SK-MEL-5 (cell line): ENCODE measurements around the gene SNRK. TPM values are rescaled to one million over a fixed set of nuclear protein-coding genes. Genes with fewer than 3 reads are reported as not detected.

ENCODE experiments used
- DNase-seq: peaks from one replicate; pipeline ENCODE4 v3.0.0-alpha.2; 2016; ENCODE audit warnings: low read depth, low spot score
- in situ Hi-C: cut with HindIII; loops from 2 replicates; pipeline ENCODE4 v1.10.0; 2016; ENCODE audit warnings: low sequenced_read_pairs, high pct_unique_total_duplicates, low pct_unique_long_range_greater_than_20kb
- total RNA-seq: library from RNA; depleted of rRNA; stranded (reverse); fragments of >200 nt; shearing (Covaris generic); gene quantifications from 2 replicates; pipeline ENCODE4 v1.2.3, GENCODE V29; 2014

Gene SNRK
- total RNA-seq, 1 experiment from 2014 or later = 20.6 TPM

DNA sequence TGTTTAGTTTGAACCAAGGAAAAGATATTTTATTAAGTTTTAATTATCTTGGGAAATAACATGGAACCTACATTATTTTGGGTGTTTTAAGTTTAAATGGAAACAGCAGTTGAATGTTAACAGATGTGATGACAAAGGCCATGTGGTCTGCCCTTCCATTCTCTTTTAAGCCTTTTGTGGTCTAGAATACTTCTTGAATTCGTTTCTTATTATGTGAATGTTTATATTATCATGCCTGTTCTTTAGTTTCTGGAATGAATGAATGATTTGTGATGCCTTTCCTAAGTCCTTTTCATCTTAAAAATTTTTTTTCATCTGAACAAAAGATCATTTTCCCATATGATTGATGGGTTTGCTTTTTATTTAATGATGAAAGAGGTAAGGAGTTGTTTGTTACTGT, 44.6 kb downstream of the SNRK start:
- in situ Hi-C loops = no loop called here
- DNase-seq = no peak

DNA sequence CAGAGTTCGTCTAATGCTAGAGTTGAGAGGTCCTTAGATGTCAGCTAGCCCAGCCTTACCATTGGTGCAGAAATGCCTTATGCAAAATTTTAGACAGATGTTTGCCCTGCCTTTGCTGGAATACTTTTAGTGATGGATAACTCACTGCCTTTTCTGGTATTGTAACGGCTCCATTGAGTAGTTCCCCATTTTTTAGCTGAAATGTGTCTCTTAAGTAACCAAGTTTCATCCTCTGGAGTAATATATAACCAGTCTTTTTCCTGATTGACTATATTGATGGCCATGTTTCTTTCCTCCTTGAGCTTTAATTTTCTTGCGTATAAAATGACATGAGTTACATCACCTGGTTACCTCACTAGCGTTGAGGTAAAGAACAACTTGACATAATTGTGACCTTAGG, 45.0 kb downstream of the SNRK start:
- in situ Hi-C loops = no loop called here
- no peak for DNase-seq

DNA sequence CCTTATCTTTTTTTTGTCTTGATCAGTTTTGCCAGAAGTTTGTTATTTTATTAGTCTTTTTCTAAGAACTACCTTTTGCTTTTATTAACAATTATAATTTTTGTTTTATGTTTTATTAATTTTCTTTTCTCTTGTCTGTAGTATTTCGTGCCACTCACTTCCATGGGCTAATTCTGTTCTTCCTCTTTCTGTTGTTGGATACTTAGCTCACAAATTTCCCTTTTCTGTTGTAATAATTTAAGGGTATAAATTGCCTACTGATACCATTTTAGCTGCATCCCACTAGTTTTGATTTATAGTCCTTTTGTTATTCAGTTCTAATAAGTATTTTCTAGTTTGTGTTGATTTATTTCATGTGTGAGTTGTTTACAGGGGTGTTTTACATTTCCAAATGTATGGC, 48.6 kb downstream of the SNRK start:
- in situ Hi-C loops = no loop called here
- no peak for DNase-seq

DNA sequence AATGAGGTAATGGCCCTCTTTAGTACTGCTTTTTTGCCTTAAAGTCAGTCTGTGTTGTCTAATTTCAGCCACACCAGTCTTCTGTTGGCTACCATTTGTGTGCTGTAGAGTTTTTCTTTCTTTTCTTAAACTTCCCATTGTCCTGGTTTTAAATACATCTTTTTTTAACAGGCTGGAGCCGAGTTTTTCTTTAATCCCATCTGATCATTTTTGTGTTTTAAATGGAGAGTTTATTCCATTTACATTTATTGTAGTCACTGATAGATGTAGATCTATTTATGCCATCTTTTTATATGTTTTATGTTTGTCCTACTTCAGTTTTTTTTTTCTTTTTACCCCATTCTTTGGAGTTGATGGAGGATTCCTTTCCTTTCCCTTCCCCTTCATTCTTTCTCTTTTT, 49.5 kb downstream of the SNRK start:
- in situ Hi-C loops = no loop called here
- no peak for DNase-seq

DNA sequence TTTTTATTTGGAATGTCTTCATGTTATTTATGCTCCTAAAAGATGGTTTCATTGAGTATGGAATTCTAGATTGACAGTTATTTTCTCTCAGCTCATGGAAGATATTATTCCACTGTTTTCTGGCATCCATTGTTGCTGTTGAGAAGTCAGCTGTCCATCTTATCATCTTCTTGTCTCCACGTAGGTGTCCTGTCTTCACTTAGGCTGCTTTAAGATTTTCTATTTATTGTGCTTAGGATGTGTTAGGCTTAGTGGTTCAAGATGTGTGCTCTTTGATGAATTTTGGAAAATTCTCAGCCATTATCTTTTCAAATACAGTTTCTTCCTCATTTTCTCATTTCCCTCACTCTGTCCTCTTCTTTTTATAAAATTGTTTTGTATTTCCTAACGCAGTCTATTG, 52.0 kb downstream of the SNRK start:
- peak; percentile 17 for DNase-seq

DNA sequence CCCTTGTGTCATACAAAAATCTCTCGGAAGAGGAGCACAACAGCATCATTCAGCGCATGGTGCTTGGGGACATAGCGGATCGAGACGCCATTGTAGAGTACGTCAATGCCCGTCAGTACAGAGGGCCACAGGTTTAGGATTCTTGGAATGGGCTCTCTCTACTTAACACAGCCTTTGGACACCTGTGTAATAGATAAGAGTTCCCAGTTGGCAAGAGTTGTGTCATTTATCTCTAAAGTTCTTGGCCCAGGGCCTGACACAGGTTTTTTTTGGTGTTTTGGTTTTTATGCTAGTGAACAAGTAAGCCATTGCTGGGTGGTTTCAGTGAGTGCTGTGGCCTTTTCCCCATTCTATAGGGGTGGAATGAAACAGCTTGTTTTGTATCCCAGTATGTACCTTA, 54.1 kb downstream of the SNRK start:
- in situ Hi-C loops = no loop called here
- DNase-seq = no peak

More for the DNA sequence above, 52.0 kb downstream of the SNRK start:
- in situ Hi-C loops = no loop called here

DNA sequence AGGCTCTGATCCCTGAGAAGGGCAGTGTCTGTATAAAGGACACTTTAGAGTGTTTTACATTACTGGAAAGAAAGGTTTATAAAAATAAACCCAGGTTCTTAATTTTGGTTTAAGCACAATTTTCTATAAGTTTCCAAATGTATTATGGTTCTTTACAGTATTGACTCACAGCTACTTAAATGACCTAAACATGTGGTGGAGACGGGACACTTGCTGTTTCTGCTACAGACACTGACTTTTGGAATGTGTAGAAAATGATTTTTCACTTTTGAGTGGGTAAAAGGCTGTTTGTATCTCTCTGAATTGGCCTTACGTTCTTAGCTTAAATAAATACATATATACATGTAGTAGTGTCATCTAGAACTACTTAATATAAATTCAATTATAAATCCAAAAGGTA, 55.4 kb downstream of the SNRK start:
- DNase-seq = no peak
- in situ Hi-C loops = no loop called here

DNA sequence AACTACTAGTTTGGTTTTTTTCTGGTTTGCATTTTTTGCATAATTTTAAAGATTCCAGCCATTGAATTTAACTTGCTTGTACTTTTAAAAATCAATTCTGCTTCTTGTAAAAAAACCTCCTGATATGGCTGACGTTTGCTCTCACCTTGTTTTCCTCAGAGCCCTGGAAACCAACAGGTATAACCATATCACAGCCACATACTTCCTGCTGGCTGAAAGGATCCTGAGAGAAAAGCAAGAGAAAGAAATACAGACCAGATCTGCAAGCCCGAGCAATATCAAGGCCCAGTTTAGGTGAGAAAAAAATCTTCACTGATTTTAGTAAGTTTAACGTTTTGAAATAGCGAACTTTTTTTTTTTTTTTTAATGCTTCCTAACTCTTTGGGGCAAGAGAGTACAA, 56.8 kb downstream of the SNRK start:
- no peak for DNase-seq
- in situ Hi-C loops = no loop called here

DNA sequence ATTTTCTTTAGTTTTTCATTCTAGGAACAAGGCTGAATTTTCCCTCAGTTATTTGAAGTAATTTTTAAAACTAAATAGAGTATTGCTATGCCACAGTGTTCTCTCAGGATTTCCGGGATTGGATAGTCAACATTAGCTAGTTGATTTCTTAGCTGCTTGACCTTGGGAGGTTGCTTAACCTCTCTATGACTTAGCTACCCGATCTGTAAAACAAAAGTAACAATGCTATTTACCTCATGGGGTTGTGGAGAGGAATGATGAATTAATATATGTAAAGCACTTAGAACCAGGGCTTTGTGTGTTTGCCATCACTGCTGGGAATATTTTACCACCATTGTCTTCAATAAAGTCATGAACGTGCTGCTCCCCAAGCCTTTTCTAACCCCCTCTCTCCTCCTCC, 57.5 kb downstream of the SNRK start:
- DNase-seq = no peak
- in situ Hi-C loops = no loop called here

DNA sequence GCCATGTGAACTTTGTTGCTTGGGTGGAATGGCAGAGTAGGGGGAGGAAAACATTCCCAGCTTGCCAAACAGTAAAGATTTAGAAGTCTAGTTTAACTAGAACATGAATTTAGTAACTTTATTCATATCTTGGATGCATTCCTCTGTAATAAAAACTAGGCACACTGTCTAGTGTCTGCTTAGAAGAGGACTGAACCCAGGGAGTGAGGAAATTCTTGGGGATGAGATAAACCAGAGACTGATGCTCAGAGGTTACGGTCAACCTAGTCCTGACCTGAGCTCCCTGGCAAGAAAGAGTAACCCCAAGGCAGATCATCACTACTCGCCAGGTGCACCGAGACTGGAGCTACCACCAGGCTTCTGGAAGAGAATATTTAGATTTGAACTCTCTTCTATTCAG, 58.2 kb downstream of the SNRK start:
- in situ Hi-C loops = no loop called here

DNA sequence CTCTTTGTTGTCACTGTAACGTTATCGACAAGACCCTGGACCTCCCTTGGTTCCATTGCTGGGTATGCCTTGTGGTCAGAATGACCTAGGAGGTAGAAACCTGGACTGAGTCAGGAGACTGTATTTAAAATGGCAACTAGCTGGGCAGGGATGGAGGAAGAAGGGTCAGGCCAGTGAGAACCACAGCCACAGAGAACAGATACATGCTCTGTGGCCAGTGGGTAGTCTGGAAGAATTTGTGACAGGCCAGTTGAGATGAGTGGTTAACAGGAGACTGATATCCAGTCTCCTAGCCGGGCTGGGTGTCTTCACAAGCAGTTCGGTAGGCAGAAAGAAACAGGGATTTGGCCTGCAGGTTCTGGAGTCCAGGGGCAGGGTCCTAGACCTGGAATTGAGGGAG, 58.9 kb downstream of the SNRK start:
- in situ Hi-C loops = no loop called here
- DNase-seq = no peak

More for the DNA sequence above, 58.2 kb downstream of the SNRK start:
- no peak for DNase-seq

DNA sequence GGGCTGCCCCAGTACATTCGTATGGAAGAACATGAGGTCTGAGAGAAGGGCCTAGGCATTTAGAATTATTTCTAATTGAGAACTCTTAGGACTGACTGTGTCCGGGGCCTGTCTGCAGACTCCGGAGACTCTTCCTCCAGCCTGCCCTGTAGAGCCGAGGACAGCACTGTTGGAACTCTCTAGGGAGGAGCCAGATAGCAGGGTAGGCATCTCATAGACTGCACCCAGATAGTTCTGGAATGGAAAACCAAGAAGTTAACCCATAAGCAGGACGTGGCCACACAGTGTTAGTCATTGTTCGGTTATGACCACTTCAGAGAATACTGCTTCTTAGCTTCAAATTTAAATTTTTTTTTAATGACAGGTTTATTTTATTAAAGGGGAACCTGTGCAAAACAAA, 59.5 kb downstream of the SNRK start:
- in situ Hi-C loops = no loop called here
- no peak for DNase-seq

DNA sequence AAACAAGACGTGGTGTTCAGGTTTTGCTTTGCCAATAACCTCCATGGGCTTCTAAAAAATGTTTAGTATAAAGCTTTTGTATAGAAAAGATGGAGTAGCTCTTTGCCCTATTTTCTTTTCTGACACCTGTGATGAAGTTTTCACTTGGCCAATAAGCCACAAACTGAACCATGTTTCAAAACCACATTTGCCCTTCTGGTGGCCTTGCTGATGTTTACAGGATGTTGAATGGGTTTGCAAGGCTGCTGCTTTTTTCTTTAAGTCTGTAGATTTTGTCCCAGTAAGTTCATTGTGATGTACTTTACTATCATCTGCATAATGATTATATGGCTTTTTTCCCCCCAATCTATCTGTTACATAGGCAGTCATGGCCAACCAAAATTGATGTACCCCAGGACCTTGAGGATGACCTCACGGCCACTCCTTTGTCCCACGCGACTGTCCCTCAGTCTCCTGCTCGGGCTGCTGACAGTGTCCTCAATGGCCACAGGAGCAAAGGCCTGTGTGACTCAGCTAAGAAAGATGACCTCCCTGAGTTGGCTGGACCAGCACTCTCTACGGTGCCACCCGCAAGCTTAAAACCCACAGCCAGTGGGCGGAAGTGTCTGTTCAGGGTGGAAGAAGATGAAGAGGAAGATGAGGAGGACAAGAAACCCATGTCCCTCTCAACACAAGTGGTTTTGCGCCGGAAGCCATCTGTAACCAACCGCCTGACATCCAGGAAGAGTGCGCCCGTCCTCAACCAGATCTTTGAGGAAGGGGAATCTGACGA, 60.8 kb downstream of the SNRK start:
- in situ Hi-C loops = no loop called here
- no peak for DNase-seq

DNA sequence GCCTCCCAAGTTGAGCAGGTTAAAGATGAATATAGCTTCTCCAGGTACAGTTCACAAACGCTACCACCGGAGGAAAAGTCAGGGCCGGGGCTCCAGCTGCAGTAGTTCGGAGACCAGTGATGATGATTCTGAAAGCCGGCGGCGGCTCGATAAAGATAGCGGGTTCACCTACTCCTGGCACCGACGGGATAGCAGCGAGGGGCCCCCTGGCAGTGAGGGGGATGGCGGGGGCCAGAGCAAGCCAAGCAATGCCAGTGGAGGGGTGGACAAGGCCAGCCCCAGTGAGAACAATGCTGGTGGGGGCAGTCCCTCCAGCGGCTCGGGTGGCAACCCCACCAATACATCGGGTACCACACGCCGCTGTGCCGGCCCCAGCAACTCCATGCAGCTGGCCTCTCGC, 61.4 kb downstream of the SNRK start:
- no peak for DNase-seq
- in situ Hi-C loops = no loop called here

DNA sequence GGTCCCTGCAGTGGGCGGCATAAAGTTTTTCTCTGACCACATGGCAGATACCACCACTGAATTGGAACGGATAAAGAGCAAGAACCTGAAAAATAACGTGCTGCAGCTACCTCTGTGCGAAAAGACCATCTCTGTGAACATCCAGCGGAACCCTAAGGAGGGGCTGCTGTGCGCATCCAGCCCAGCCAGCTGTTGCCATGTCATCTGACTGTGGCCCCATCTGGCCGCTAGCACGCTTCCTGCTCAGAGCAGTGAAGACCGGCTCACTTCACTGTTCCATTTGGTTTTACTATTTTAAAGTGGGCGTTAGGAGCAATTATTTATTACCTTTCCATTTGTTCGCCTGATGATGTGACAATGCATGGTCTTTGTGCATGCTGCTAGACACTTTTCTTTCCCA, 62.0 kb downstream of the SNRK start:
- in situ Hi-C loops = no loop called here
- no peak for DNase-seq

DNA sequence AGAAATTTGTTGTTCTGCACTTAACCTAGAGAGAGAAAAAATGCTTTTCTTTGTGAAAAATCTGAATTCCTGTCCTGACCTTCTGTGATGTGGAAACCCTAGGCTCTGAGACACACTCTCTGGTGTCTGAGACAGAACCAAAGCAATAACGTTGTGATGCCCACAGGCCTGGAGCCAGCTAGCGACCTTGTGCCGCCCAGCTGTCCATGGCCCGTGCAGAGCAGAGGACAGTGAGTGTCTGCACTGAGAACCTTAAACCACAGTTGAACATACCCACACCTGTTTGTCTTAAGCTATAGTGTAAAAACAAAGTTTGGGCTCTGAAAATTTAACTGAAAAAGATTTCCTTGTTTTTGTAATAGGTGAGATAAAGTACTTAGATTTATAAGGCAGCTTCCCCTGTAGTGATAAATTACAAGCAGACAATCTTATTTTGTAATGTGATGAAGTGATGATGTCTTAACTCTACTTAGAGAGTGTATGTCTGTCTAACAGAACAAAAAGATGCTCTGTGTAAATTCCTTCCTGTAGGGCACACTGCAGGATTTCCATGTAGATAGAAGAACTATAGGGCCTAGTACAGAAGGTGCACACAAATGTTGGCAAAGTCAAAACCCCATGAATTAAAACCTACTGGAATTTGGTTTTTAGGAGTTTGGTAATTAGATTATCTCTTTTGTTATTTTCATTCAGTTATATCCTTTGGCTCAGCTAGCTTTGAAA, 62.7 kb downstream of the SNRK start:
- in situ Hi-C loops = no loop called here
- peak; percentile 26 for DNase-seq

DNA sequence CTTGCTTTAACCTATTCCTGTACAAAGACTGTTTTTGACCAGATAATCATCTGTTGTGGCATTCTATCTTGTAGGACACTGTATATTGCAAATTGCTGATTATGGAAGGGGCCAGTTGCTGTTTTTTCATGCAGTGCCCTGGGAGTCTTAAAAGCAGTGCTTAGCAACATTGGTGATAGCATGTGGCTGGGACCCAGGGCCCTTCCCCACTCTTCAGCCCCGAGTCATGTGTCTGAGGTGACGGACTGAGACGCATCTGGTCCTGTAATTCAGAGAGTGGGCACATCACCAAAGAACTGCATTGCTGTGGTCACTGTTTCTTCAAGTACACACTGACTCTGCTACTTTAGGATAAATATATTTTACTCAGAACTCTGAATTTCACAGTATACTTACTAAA, 63.4 kb downstream of the SNRK start:
- no peak for DNase-seq
- in situ Hi-C loops = no loop called here

DNA sequence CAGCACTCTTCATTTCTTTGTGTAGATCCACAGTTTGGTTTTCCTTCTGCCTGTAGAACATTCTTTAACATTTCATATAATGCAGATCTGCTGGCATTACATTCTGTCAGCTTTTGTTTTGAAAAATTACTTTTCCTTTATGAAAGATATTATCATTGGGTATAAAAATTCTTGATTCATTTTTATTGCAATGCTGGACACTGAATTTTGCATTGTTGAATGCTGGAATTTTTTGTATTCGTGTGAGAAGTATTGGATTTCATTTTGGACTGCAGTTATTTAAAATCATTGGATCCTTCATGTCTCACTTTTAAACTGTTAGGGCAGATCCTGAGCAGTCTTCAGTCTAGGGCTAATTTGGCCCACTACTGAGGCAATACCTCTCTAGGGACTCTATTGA, 67.1 kb downstream of the SNRK start:
- no peak for DNase-seq
- in situ Hi-C loops = no loop called here

DNA sequence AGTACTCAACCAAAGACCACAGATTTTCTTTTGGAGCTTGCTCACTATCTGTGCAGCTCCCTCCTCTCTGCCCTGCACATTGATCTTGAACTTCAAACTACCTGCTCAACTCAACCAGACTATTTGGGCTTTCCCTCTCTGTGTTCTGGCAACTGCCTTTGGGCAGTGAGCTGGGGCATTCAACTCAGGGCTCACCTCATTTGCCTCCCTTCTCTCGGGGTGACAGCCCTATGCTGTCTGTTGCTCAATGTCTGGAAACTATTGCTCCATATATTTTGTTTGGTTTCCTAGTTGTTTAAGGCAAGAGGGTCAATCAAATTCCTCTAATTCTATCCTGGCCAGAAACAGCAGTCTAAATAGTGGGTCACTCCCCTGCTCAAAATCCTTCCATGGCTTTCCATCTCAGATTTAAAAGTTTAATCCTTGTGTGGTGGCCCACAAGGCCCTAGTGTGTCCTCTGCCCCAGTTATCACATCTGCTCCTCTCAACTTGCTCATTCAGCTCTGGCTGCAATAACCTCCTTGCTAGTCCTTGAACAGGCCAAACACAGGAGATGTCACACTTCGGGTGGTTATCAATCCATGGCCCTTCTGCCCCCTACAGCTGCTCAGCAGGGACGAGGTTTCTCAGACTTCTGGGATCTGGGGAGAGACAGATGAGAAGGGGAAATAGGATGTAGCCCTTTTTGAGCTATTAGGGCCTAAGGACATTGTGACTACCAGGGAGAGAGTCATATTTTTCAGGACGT, 67.8 kb downstream of the SNRK start:
- no peak for DNase-seq
- in situ Hi-C loops = no loop called here
